GM03348 (cell line): ENCODE results near the gene LIN28A.
A peak's percentile ranks its signal among the peaks of the same experiment; 100 is the strongest.

ENCODE experiments used
- DNase-seq: peaks from one replicate; pipeline ENCODE4 v3.0.0; 2012; ENCODE audit warnings: low spot score

LIN28A gene

GRCh38 chr1:26434161-26434752 is 23.6 kb downstream of the LIN28A start:
- DNase-seq = no peak

GRCh38 chr1:26438041-26438440 is 27.4 kb downstream of the LIN28A start:
- no peak for DNase-seq

- DNase-seq = no peak
Measured at GRCh38 chr1:26440259-26440658, 29.6 kb downstream of the LIN28A start.

DNA sequence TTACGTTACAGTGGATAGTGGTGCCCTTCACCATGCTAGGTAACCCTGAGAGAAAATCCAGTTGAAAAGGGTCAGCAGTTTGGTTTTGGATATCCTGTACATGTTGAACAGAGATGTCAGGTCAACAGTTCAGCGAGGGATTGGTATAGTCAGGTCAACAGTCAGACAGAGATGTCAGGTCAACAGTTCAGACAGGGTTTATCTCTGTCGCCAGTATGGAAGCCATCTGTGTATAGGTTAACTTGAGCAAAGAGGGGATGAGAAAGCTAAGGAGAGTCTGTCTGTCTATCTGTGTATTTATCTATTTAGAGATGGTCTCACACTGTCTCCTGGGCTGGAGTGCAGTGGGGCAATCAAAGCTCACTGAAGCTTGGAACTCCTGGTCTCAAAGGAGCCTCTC is 39.3 kb downstream of the LIN28A start:
- no peak for DNase-seq

GRCh38 chr1:26450908-26451307 is 40.3 kb downstream of the LIN28A start:
- DNase-seq = no peak

DNA sequence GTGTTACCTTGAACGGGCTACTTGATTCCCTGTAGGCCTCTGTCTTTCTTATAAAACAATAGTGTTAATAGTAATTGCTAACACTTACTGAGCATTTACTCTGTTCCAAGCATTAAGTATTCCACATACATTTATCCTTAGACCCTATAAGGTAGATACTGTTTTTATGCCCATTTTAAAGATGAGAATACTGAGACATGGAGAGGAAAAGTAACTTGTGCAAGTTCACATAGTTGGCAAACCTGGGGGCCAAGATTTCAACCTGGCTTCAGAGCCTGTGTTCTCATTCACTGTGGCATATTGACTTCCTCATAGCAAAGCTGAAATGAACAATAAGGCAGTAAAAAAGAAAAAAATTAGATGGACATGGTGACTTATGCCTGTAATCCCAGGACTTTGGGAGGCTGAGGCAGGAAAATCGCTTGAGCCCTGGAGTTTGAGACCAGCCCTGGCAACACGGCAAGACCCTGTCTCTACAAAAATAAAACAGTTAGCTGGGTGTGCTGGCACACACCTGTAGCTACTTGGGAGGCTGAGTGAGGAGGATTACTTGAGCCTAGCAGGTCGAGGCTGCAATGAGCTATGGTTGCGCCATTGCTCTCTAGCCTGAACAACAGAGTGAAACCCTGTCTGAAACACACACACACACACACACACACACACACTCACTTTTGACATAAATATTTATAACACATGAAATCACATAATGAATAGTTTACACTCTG is 42.0 kb downstream of the LIN28A start:
- DNase-seq = no peak

- DNase-seq = no peak
Measured at GRCh38 chr1:26459148-26459547, 48.5 kb downstream of the LIN28A start.

- no peak for DNase-seq
Measured at GRCh38 chr1:26459573-26460031, 49.0 kb downstream of the LIN28A start.

DNA sequence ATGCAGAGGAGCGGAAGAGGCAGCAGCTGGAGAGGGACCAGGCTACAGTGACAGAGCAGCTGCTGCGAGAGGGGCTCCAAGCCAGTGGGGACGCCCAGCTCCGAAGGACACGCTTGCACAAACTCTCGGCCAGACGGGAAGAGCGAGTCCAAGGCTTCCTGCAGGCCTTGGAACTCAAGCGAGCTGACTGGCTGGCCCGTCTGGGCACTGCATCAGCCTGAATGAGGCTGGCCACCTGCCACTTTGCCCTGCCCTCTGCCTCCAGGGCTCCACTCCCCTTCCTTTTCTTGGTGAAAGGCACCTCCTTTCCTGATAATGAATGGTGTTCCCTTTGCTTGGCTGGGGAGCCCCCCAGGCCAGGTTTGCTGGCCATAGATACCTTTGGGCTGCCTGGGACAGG is 58.3 kb downstream of the LIN28A start:
- no peak for DNase-seq

DNA sequence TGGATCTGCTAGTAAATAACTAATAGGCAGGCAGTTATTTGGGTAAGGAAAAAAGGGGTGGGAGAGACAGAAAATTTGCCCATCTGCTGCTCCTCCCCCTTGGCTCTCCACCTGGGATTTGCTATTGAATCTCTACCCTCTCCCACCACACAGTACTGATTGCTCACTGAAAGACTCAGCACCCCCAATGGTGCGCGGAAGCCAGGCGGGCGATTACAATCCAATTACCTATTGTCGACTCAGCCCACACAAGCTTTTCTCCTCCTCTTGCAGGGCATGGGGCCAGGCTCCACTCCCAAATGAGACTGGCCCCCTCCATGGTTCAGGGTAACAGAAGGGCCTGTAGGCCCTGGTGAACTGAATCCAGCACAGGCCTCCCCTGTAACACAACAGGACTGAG is 58.9 kb downstream of the LIN28A start:
- DNase-seq = no peak

DNA sequence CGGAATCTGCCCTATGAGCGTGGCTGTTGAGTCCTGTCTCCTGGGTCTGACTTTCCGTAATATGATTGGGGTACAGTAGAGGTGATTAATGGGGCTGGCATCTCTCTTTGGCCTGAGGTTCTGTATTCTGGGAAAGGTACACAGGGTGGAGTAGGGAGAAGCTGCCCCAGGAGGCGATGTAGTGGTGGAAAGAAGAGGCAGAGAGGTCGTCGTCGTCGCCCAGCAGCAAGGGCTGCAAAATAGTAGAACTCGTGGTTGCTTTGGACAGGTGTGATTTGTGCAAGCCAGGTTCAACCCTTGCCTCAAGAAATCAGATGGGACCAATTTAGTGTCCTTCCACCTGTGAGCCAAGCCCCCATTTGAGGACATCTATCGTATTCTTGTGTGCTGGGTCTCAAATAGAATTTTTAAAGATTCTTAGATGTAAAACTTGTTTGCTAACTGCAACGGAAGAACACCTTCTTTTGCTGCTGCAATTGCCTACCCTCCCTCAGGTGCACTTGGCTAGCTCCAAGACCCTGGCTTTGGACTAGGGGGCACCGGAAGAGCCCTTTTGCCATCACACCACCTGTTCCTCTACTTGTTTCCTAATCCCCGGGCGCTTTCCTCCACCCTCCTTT is 60.4 kb downstream of the LIN28A start:
- no peak for DNase-seq

DNA sequence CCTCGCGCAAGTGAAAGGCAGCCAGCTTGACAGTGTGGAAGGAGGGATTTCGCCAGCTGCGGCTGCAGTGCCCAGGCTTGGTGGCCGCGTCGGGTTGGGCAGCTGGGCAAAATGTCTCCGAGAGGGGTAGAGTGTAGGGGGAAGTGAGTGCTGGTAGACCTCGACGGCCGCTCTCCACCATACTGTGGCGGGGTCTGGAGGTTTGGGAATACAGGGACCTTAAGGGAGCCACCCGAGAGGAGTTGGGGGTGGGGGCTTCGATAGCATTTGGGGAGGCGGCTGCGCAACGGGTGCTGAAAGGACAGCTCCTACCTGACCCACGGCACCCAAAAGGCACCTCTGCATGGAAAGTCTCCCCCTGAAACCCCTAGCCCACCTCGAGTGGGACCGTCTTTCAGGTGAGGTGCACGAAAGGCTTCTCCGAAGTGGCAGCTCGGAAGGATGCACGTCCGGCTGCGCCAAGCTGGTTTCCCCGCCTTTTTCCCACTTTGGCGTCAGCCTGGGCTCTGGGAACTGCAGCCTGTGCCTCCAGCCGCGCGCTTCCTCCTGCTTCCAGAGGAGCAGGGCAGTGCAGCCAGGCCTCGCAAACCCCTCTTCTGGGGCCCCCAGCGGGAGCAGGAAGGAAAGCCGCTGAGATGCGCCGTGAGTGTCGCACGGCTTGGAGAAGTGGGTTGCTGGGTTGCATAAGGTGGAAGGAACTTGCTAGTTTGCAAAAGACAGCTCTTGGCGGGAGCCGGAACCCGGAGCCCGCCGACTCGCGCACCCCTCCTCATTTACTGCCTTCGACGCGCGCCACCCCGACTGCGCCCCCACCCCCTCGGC is 61.1 kb downstream of the LIN28A start:
- DNase-seq = peak; percentile 67

DNA sequence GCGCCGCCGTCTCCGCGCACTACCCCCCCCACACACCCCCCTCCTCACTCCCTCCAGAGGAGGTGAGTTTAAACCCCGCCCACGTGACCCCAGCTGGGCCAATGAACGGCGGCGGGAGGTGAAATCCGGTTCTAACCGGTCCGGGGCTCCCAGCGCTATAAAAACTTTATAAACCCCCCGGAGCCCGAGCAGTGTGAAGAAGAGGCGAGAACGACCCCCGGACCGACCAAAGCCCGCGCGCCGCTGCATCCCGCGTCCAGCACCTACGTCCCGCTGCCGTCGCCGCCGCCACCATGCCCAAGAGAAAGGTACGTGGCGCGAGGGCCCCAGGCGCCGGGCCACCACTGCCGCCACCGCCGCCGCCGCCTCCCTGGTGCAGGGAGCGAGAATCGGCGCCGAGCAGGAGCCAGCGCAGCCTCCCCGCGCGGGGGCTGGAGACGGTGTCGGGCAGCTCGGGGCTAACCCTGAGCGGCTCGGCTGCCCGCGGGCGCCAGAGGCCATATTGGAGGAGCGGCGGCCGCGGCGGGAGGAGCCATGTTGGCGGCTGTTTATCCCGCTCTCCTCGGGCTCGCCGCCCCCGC is 61.8 kb downstream of the LIN28A start, which contains the start of gene HMGN2:
TSS of gene HMGN2 (plus strand) at position 121 of the 581 bp plus-strand sequence. CDS start at position 294, 173 bp downstream.
- peak; percentile 92 for DNase-seq

GRCh38 chr1:26472901-26473845 is 62.6 kb downstream of the LIN28A start:
- peak; percentile 98 for DNase-seq

- DNase-seq = no peak
Measured at GRCh38 chr1:26474818-26475217, 64.2 kb downstream of the LIN28A start.

- no peak for DNase-seq
Measured at GRCh38 chr1:26475989-26476388, 65.4 kb downstream of the LIN28A start.

DNA sequence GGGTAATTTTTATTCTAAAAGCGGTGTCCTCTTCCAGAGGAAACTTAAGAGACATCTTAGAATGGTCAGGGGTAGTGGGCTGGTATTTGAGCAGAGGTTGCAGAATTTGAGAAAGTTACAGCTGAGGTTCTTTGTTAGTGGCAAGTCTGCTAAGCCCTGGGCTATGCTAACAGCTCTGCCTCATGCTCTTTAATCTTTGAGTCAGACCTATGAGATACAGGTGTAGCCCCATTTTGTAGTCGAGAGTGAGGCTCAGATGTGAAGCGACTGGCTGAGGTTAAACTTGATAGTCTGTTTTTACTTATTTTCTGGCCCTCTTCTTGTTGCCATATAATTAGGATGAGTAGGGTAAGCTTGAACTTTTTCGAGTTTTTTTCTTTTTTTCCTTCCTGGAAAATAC is 66.3 kb downstream of the LIN28A start:
- no peak for DNase-seq

GRCh38 chr1:26477446-26478152 is 67.0 kb downstream of the LIN28A start:
- DNase-seq = no peak

- no peak for DNase-seq
Measured at GRCh38 chr1:26478159-26478558, 67.5 kb downstream of the LIN28A start.

DNA sequence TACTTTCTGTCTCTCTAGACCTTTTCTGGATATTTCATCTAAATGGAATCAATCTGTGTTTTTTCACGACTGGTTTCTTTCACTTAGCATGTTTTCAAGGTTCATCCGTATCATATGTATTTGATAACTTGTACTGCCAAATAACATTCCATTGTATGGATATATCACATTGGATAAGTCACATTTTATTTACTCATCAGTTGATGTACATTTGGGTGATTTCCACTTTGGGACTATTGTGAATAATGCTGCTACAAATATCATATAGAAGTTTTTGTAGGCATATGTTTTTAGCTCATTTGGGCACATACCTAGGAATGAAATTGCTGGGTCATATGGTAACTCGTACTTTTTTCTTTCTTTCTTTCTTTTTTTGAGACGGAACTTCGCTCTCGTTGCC is 68.4 kb downstream of the LIN28A start:
- no peak for DNase-seq
